ENCODE results near the gene RASA3. TPM values are rescaled to one million over a fixed set of nuclear protein-coding genes. Genes with fewer than 3 reads are reported as not detected.
A peak's percentile ranks its signal among the peaks of the same experiment; 100 is the strongest.
"Not testable (repeated sequence)": the region's sequence is repeated elsewhere in the genome, so short reads cannot be mapped to it uniquely, and the experiment has no call there.

The RASA3 gene
- polyA plus RNA-seq, 12 donors: 8.9 to 23.0 (median 20.0) TPM; not detected in 1

DNA sequence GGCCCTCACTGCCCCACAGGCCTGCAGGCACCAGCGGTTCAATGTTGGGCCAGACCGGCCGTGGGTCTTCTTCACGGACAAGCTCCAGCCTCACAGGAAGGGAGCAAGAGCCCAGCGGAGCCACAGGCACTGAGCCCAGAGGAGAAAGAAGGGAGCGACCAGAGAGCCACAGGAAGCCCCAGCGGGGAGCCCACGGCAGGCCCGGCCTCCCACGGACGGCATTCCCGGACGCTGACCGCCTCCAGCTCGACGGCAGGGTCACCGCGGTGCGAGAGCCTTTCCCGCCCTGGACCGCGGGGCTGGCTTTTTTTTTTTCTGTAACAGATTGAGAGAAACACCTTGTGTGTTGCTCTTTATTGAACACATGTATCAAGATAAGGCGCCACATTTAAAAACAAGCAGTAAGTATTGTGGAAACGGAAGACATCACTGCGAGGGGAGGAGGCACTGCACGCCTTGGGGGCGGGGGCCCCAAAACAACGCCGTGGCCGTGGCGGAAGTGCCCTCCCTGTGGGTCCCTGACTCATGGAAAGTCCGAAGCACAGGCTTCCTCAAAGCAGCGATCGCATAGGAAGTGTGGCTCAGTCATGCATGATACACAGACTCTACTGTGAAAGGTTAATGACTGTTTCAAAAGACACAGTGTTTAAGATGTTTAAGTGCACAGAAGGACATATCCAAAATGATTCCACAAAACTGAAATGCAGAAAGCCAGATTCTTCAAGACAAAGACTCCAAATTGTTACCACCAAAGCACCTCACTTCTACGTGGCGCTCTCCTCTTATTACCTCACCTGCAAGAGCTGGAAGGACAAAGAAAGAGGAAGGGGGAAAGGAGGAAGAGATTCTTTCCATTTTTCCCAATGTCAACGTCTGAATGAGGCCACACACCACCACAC is 3.5 kb downstream of the RASA3 start:
- DNase-seq: peak; percentile 76

DNA sequence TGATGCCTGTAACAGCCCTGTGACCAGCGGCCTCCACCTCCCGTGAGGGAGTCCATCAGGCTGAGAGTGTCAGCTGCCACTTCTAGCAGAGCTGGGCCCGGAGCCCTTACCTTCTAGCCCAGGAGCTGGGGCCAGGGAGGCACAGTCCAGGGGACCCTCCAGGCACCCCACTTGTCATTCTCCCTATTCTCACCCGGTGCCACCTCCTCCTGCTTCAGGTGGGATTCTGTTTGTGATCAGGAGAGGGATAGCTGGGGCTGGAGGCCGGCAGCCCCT is 4.1 kb downstream of the RASA3 start:
- no peak for DNase-seq

DNA sequence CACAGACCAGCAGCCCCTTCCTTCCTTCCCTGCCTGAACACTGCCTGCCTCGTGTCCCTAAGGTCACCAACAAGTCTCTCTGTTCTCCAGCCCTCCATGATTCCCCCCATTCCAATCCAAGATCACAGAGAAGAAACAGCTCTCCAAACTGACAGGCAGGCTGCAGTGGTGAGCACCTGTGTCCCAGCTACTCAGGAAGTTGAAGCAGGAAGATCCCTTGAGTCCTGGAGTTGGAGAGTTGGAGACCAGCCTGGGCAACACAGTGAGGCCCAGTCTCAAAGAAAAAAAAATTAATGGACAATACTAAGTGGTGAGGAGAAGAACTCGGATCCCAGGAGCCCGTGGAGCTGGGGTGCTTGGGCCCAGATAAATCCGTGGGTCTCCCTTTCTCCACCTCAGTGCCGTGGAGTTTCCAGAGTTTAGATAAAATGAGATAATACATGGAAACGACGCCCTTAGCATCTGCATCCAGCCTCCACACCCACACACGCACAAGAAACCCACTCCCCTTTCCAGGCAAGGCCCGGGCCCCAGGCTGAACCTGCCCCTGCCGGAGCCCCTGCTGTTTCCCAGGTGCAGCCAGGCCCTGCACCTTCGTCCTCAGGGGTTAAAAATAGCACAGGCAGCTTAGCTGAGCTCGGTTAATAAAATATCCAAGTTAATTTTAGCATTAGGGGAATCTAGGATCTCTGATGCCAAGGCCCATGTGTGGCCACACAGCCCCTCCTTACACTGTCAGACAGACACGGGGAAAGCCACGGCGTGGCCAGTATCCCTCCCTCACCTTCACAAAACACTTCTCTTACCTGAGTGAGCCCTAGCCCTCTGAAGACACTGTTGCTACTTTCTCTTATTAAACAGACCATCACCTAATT is 4.7 kb downstream of the RASA3 start:
- no peak for DNase-seq

DNA sequence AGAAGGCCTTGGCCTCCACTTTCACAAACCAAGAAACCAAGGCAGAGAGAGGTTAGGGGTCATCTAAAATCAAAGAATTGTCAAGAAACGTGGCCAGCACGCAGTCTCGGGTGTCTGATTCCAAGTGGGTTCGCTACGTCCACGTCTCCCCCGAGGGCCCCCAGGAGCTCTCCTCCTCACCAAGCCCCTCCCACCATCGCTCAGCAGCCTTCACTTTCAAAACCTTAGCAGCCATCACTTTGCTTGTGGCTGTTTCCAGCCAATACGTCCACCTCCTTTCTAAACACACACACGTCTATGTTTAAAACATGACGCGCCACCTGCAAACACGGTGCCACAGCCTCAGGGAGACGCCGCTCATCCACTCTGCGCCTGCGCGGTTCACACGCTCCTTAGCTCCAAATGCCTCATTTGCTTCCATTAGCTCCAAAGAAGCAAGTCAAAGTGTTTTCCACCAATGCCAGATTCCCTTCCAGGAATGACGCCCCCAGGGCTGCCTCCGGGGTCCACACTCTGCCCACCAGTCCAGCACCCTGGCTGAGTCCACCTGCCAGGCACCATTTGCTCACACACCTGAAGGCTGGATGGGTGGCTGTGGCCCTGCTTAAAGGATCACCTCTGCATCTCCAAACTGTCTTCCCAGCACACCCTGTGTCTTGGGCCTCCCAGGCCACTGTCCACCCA is 5.5 kb downstream of the RASA3 start:
- no peak for DNase-seq

DNA sequence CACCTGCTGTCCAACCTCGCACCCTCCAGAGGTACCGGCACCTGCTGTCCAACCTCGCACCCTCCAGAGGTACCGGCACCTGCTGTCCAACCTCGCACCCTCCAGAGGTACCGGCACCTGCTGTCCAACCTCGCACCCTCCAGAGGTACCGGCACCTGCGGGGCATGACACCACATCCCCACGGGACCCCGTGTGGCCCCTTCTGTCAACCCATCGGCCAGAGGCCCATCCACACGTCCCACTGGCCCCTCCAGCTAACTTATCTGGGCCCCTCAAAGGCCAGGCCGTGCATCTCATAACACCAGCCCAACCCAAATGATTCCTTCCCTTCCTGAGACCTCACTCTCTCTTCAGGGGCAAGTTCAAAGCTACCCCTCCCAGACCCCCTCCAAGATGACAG is 6.3 kb downstream of the RASA3 start:
- not testable (repeated sequence) for DNase-seq

DNA sequence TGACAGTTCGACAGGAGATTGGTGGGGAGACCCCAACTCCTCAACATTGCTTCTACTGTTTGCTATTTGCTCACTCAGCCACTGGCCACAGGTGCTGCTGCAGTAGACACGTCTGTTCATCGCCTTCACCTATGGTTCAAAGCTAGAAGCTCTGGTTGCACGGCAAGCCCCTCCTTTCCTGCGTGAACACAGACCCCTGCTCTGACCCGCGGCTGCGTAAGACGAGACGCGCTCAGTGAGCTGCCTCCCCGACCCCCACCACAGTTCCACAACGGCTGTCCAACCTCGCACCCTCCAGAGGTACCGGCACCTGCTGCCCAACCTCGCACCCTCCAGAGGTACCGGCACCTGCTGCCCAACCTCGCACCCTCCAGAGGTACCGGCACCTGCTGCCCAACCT is 6.8 kb downstream of the RASA3 start:
- DNase-seq: no peak

DNA sequence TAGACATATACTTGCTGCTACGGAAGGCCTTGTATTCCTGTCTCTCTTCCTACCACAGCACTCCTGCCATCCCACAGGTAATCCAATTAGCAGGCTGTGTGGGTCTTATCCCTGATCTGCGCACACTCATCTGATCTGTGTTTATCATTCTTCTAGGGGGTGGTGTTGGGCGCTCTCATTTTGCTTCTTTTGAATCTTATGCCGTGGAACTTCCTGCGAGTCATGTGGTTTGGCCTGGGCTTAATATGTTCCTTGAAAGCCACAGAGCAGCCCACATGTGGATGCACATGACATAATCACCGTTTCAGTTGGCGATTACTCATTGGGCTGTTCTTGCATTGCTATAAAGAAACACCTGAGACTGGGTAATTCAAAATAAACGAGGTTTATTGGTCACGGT is 7.5 kb downstream of the RASA3 start:
- no peak for DNase-seq

DNA sequence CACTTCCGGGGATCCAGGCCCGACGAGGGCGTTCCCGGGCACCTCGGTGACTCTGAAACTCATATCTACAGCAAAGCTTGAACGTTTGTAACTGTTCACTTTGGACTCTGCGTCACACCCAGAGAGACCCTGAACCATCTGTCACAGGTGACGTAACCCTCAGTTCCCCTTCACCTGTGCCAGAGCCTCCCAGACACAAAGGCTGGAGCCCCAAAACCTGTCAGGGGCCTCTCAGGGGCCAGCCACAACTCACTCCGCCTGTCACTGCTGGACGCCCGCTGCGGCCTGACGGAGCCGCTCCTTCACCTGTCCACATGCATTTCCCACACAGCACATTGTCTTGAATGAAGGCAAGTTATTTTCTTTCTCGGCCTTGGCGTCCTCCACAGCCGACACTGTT is 8.0 kb downstream of the RASA3 start:
- no peak for DNase-seq

DNA sequence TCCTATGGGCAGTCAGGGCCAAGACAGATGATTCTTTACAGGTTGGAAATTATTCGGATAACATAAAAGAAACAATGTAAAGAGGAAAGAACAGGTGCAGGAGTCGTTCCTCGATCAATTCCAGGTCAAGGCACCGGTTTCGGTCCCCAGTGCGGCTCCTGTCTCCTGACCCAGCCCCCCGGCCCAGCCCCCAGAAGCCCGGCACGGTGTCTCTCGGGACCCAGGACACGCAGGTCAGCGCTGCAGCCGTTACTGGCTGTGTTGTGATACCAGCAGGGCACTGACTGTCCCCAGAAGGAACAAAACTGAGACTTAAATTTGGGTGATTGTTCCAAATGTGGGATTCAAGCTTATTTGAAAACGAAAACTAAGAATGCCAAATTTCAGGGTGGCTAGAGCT is 8.5 kb downstream of the RASA3 start:
- no peak for DNase-seq

DNA sequence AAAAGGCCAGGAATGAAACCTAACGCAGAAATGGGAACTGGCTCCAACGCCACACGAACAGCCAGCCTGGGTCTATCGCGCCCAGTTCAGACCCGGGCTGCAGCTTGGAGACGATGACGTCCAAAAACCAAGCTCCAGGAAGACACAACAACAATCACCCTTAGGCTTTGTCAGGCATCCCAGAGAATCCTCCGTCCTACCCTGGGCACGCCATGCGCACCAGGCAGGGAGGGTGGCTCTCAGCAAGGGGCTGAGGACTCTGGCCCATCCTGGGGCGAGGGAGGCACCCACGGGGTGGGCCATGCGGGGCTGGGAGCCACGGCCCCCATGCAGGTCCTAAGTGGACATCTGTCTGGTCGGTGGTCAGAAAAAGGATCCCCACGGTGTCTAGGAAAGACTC is 9.0 kb downstream of the RASA3 start:
- DNase-seq: no peak

DNA sequence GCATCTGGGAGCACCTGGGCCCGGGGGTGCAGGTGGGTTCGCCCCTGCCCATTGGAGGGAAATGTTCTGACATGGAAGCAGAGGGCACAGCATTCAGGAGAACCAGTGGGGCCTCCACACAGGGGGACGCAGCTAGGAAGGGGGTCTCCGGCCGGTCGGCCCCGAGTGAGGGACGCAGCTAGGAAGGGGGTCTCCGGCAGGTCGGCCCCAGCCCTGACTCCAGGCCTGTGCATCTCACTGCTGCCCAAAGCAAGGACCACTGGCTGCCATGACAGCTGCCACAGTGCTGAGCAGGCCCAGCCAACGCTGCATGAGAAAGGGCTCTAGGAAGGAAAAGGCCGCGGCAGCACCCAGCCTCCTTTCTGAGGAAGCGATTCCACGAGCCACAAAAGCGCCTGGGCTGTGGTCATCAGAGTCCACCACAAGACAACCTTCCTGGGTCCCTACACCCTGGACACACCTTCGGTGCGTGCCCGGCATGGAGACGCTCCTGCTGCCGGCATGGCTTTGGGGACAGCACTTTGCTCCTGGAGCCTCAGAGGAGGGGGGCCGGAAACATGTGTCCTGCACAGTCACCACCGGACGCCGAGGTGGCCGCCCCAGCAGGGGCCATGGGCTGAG is 9.7 kb downstream of the RASA3 start:
- no peak for DNase-seq

DNA sequence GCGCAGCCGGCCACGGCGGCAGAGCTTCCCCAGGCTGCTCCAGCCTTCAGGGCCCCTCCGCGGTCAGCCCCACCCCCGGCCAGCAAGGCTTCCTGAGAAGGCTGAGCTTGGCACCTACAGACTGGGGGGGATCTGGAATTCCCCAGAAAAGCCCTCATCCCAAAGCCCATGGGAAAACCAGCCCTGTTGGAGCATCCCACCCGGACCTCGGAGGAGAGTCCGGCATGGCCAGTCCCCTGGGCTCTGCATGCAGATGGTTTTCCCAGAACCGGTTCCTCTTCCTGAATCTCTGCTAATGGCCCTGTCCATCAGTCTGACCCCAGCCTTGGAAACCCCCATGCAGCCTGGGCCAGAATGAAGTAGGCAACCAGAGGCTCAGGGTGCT is 10.3 kb downstream of the RASA3 start:
- DNase-seq: no peak

DNA sequence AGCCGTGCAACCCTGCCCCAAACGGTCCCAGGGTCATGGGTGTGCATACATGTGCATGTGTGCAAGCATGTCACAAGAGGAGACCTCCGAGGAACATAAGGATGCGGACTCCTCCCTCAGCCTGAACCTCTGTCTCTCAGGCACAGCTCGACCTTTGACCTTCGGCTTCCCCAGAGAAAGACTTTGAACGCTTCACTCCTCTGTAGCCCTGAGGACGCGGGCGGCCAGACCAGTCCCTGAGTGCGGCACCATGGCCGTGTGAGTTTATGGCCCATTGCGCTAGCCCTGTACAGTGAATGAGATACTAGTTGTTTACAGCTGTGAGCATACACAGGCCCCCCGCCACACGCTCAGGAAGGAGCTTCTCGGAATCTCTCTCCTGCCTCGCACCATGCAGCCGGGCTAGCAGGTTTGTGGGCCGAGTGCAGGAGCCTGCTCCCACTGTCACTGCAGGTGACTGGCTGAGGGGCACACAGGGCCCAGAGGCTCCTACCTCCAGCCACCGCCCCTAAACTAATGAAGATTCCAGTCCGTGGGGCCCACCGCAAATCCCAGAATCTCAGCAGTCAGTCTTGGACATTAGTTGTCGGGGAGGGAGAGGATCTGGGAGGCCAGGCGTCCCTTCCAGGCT is 10.8 kb downstream of the RASA3 start:
- no peak for DNase-seq

DNA sequence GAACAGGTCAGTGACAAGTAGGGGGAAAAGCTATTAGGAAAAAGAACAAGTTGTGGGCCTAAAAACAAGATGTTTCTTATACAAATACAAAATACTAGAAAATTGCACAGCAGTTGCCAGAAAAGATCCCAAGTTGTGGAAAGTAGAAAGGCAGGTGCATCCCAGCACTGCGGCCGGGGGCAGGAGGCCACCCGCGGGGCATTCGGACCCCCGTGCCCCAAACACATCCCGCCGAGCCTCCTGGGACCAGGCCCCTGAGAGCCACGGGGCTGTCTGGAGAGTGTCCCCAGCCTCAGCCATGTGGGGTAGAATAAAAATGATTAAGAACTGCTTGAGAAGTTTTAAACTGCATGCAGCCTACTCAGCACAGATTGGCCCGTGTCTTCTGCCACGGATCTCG is 11.4 kb downstream of the RASA3 start:
- DNase-seq: no peak

DNA sequence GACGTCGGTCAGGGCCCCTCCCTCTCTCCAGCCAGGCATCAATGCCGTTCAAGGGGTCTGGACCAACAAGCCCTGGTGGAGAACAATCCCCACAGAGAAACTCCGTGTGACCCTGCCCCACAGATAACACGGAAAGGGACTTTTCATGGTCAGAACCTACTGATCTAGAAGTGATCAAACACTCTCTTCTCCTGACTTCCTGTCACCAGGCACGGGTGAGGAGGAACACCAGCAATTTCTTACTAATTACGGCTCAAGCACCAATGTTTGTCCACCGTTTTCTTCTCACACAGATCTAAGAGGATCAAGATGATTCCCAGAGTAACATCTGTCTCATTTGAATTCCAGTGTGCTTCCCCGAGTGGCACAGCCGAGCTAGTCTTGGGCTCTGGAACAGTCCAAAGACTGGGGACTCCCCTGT is 11.8 kb downstream of the RASA3 start:
- DNase-seq: no peak

DNA sequence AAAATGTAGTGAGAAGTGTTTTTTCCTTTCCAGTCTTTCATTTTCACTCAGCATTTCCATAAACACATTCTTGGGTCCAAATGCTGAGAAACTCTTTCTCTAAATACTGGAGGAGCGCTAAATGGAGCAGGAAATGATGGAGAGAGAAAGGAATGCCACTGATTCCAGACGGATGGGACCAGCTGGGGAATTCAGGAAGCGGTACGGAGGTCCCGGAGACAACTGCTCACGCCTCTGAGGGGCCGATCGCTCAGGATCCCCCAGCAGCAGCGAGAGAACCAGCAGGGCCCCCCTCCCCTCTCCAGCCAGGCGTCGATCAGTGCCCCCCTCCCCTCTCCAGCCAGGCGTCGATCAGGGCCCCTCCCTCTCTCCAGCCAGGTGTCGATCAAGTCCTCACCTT is 13.2 kb downstream of the RASA3 start:
- DNase-seq: peak; percentile 88

DNA sequence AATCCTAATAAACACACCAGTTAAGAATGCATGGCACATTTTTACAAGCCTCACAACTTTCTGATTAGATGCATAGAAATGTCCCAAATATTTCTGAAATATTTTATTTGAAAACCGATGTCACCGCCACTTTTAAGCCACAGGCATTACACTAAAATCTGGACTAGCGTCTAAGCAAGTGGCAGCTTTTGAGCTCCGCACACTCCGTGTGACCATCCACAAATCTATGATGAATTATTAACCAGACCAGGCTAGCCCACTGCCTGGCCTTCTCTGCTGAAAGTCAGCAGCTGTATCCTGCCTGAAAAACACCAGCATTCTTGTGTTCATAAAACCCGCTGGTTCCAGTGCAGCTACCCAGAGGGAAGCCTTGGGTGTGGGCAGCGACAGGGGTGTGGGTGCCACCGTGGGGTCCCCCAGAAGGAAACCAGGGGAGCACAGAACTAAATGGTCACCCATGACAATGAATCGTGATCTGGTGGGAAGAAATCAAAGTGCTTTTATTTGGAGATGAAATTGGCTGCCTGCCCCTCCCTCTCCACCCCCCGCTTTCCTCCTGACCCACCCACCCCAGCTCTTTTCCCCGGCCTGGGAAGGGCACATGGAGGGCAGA is 13.8 kb downstream of the RASA3 start:
- DNase-seq: no peak

DNA sequence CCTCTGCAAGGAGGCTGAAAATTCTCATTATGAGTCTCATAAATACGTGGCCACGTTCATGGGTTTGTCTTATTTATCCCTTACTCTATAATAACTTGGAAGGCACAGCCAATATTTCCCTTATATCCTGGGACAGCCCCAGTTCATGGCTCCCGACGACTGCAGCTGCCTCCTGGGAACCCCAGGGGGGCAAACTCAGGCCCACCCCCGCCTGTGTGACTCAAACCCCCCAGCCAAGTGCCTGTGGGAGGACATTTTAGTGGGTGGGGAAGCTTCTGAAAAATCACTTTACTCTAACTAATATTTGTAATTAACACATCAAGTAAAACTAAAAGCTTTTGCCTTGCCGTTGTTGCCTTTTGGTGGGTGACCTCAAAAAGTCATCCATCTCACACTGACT is 14.3 kb downstream of the RASA3 start:
- no peak for DNase-seq

DNA sequence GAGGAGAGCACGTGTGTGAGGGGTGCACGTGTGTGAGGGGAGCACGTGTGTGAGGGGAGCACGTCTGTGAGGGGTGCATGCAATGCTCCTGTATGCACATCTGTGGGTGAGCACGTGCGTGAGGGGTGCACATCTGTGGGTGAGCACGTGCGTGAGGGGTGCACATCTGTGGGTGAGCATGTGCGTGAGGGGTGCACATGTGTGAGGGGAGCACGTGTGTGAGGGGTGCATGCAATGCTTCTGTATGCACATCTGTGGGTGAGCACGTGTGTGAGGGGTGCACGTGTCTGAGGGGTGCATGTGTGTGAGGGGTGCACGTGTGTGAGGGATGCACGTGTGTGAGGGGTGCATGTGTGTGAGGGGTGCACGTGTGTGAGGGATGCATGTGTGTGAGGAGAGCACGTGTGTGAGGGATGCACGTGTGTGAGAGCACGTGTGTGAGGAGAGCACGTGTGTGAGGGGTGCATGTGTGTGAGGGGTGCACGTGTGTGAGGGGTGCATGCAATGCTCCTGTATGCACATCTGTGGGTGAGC is 15.0 kb downstream of the RASA3 start:
- DNase-seq: not testable (repeated sequence)

DNA sequence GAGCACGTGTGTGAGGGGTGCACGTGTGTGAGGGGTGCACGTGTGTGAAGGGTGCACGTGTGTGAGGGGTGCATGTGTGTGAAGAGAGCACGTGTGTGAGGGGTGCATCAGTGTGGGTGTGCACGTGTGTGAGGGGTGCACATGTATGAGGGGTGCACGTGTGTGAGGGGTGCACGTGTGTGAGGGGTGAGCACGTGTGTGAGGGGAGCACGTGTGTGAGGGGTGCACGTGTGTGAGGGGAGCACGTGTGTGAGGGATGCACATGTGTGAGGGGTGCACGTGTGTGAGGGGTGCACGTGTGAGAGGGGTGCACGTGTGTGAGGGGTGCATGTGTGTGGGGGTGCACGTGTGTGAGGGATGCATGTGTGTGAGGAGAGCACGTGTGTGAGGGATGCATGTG is 15.7 kb downstream of the RASA3 start:
- no peak for DNase-seq

DNA sequence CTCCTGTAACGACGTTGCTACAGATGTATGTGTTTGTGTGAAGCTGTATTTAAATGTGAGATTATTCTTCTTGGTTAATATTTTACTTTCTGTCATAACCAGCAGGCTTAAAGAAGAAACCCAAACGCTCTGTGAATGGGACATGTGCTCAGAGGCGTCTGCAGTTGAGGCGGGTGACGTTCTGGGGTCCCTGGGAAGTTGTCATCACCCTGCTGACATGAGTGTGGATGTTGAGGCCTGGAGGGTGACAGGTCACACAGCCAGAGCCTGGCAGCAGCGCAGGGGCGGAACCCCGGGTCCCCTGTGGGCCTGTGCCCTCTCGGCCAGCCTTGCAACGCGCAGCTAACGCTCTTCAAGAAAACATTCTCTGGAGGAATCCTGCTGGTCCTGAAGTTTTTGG is 16.6 kb downstream of the RASA3 start:
- DNase-seq: no peak
